Activated T-cell treated with anti-CD3 and anti-CD28 coated beads, Interleukin-2, amount 50 U/mL, for 1 hour (primary cell): ENCODE results near the gene MYO16.
"Not testable (repeated sequence)": the region's sequence is repeated elsewhere in the genome, so short reads cannot be mapped to it uniquely, and the experiment has no call there.

Experiments
- DNase-seq: peaks from one replicate; pipeline ENCODE4 v3.0.0-alpha.2; 2020

The MYO16 gene

DNA sequence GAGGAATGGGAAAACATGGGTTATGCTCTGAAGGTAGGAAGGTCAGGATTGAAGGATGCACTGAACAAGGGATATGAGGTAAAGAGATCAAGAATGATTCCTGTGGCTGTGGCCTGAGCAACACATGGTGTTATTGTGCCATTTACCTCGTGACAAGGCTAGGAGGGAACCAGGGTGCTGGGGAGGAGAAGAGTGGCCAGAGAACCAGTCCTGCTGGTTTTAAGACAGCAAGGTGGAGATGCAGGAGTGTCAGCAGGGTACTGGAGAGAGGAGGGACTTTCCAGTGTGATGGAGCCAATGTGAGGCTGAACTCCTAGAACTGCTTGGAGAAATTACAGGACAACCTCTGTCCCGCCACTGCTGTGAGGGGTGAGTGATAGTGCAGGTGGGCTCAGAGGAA is 282.4 kb downstream of the MYO16 start:
- DNase-seq: no peak

DNA sequence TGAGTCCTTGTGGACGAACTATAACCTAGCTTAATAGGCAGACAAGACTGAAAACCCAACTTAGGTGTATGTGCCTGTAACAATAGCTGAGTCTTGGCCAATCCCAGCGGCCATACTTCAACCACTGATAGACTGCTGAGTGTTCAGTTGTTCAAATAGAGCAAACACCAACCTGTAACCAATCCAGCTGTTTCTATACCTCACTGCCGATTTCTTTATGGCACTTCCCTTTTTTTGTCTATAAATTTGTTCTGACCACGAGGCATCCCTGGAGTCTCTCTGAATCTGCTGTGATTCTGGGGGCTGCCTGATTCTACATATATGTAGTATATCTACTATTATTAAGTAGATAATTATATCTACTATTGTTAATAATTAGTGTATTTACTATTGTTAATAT is 284.3 kb downstream of the MYO16 start:
- not testable (repeated sequence) for DNase-seq

DNA sequence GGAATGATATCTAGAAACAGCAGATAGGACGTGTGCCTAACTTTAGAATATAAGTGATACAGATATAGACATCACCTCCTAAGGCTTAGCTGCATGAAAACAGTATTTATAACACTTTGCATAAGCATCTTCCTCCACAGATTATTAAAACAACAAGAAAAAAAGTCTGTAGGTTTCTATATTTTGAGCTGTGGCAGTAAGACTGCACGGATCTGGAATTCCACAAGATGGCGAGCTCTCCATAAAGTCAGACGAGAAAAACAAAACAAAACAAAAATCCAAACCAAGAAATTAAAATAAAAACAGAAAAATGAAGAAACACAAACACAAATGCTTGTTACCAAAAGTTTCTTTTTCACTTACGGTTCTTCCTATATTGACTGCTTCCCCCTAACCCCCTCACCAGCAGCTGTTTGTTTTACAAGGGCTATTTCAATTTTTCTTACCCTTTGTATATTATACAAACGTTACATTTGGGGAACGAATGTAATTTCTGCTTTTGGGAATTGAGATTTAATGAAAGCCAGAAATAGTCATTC is 285.8 kb downstream of the MYO16 start:
- DNase-seq: no peak

DNA sequence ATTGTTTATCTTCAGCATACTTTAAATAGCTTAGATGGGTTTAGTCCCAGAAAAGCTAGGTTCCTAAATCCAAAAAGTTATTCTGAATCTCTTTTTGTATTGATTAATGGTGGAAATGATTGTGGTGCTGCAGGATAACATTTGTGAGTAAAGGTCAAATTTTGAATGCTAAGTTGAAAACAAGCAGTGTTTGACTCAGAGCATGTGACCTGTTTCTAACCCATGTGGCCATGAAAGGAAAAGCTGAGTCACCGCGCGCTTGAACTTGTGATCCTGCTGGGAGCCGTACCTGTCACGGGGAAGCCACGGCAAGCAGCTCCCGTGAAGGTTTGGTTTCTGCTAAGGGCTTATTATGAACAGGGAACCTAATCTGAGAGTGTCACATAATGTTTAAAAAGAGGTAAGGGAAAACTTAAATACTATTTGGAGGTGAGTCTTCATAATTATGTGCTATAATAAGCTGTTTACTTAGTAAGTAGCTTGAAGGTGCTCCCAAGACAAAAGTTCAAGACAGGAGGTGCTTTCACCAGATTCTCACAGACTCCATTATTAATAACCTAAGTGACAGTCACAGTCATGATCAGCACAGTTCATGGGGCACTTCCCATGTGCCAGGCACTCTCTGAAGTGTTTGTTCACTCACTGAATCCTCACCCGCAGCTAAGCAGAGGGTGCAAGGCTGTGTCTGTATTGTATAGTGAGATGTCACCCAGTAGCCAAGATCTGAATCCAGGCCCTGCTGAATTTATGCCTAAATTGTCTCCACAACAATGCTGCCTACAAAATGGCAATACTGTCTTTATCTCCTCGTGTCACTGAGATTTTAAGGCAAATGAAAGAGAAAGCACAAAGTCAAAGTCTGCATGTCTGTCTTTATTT is 286.5 kb downstream of the MYO16 start:
- peak; percentile 51 for DNase-seq

DNA sequence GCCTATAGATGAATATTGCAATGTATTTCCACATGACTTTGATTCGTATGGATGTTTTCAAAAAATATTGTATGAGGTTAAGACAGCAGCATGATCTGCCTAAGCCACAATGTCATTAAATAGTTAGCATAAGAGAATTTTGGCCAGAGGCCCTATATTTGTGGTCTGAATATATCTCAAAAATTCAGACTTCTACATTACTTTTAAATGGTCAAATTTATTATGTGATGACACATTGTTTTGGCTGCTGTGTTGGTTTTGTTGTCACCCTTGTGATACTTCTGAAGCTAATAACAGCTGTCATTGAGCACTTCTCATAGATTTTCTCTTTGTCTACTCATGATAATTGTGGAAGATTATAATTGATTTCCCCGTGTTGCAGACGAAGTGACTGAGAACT is 288.2 kb downstream of the MYO16 start:
- no peak for DNase-seq

DNA sequence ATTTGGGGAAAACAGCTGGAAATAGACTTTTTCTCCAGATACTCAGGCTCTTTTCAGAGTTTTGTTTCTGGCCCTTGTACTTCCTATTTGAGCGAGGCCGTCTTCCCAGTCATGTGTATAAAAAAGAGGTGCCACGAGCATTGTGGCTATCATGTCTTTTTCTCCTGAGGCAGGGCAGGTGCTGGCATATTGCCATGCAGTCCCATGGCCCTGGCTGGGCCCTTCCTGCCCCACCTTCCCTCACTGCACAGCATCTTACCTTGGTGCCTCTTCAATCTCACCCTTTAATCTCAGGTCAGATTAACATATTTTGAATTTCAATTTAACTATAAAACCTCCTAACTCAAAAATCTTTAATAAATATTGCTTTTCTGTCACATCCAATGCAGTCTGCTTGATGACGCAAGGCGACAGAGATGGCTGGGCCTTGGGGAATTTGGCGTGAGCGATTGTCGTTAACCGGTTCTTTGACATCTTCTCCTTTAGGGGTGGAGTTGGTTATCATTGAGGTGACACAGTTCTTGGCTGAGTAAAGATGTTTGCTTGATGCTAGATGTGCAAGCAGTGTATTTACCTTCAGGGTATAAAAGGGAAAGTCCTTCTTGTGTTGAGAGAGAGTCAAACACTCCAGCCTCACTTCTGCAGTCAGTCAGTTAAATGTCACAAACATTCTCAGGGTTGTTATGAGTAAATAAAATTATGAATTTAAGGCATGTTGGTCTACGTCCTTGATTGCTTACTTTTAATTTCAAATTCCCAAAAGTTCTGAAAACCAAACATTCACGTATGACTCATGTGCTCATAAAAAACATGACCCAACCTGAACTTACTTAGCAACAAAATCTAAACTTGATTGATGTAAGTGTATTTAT is 289.9 kb downstream of the MYO16 start:
- DNase-seq: no peak

DNA sequence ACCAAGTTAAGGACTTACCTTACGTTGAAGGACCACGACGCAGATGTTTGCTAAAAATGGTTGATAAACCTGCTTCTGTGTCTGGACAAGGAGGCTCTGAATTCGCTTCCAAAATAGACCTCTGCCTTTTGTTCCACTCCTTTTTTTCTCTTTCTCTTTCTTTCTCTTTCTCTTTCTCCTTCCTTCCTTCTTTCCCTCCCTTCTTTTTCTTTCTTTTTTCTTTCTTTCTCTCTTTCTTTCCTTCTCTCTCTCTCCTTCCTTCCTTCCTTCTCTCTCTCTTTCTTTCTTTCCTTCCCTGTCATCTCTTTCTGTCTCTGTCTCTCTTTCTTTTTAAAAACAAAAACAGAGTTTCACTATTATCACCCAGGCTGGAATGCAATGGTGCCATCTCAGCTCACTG is 290.7 kb downstream of the MYO16 start:
- no peak for DNase-seq

DNA sequence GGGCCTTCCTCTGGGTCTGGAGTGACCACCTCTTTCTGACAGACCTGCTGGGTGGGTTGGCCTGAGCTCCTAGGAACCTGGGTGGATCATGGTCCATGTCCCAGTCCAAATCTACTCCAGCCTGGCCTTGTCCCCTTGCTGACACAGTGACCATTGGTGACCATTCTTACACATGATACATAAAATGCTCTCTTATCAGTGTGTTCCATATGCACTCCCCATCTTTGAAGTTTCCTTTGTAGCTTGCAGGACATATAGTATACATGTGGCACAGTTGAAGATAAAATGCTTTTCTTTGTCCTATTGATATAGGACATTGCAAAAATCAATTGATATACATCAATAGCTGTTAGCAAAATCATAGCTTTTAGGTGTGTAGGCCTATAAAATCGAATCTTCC is 291.8 kb downstream of the MYO16 start:
- no peak for DNase-seq

DNA sequence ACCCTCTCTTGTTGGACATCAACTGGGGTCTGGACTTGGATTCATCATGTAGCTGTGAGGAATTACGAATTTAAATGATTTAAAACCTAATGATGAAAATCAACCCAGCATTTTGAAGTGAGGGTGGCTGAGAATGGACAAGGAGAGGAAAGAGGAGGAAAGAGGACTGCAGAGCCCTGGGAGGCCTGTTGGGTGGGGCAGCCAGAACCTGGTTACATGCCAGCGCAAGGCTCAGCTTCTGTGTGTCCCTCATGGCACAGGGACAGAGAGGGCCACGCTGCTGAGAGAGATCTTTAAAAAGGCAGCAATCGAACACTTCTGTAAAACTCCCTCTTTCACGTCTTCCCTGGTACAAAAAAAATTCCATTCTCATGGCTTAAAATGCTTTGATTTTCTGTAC is 292.7 kb downstream of the MYO16 start:
- no peak for DNase-seq

DNA sequence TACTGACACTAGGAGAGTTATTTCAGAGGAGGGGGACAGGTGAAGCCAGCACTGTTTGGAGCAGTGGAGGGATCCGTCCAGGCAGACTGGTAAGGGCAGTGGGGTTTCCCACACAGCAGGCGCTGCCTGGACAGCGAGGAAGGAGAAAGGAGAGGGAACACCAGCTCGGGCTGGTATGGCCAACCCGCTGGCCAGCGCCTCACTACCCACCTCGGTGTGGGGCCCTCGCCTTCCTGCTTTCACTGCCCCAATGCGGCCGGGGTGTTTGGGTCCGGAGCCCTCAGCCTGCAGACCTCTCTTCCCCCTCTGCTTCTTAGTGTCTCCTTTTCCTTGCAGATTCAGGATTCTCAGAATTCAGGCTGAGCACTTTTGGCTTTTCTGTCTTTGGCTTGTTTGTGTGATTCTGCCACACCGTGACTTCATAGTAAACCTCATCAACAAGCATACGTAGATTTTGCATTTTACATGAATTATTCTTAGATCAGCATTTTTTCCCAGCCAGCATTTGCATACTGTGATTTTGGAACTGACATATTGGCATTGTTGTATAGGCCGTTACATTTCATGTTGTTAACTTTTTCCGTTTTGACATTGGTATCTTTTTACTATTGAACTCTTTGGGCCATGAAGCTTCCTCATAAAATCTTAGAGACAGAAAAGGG is 294.1 kb downstream of the MYO16 start:
- DNase-seq: no peak

DNA sequence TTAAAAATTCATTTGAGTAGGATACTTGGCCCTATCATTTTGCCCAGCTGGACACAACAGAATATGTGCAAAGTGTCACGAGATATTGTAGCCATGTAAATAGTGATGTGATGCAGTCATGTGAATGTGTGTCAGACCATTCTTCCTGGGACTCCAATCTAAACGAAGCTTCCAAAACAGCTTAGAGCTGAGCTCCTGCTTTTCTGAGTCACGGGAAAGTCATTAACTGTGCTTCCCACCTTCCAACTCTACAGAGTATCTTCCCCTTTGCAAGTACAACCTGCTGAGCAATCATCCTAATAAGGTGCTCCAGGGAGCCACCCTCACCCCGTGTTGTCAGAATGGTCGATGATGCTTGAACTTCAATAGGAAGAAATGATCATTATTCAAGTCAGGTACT is 294.7 kb downstream of the MYO16 start:
- DNase-seq: no peak

DNA sequence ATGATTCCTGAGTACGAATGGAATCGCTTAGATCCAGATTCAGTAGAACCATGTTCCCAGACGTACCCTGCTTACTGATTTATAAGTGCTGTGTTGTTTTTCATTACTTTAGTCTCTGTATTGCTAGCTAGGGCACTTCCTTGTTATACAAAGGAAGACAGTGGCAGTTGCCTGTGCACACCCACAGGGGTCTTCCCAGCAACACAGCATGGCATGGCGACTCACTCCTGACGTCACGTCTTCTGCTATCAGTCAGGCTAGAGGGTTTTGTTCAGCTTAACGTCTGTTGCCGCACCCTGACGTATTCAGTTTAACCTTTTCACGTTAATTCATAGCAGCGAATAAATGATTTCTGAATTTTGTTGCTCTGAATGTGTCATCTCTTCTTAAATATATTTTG is 295.1 kb downstream of the MYO16 start:
- DNase-seq: no peak

DNA sequence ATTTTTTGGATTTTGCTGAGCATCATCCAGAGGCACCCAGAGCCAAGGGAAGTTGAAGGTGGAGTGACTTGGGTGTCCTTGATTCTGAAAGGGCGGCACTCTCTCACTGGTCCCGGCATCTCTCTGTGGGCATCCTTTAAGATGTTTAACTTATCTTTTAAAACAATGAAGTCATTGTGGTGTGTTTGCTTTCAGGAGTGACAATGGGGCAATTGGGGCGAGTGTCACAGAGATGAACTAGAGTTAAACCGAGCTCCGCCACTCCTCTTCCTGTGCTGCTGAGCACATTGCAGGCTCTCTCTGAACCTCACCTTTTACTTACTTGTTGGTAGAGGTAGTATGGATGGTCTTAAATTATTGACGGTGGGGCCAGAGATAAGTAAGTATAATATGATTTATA is 295.7 kb downstream of the MYO16 start:
- DNase-seq: no peak

DNA sequence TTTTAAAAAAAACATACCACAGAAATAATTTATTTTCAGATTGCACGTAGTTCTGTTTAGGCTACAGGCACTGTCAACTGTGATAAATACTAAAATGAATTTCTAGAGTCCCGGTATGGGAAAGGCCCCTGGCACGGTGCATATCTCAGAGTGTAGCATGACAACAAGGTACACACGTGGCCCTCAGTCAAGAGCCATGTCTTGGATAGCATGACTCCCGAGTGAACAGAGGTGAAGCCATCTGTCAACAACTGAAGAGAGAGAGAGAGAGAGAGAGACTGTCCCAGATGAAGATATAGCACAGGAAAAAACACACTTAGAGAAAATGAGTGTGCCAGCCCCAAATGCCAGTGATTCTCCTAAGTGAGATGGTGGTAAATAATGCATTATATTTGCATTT is 297.5 kb downstream of the MYO16 start:
- DNase-seq: no peak

DNA sequence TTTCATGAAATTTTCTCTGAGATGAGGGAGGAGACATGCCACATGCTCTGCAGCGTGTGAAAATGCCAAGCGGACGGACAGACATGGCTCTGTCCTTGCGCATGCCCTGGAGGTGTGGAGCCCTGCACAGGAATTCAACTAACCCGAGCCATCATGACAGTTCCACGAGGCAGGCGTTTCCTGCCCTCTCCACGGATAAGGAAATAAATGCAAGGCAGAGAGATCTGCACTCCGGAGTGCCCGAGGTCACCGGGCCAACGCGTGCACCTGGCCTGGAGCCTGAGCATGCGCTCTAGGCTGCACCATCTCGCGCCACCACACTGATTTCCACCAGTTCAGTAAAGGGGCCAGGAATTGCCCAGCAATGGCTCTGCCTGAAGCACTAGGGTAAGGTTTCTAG is 298.2 kb downstream of the MYO16 start:
- no peak for DNase-seq

DNA sequence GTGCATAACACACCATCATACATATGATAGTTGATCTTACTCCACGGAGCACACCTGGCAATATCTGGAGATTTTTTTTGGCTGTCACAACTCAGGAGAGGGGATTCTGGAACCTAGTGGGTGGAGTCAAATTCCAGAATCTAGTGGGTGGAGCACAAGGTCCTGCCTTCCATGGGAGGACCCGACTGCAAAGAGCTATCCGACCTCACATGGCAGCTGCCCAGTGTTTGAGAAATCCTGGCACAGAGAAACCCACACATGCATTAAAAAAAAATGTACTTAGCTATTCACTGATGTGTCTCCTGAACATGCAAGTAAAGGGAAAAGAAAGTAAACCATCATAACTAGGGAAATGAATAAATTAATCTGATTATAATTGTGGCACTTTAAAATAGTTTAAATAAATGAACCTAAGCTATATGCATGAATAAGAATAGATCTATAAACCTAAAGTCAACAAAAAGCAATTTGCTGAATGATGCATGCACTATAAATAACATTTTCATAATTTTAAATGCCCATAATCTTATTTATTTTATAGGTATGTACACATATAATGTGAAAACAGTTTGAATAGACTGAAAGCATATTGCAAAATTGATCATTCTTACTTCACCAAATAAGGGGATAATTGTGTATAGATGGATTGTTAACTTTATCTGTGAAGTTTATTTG is 300.3 kb downstream of the MYO16 start:
- DNase-seq: no peak

DNA sequence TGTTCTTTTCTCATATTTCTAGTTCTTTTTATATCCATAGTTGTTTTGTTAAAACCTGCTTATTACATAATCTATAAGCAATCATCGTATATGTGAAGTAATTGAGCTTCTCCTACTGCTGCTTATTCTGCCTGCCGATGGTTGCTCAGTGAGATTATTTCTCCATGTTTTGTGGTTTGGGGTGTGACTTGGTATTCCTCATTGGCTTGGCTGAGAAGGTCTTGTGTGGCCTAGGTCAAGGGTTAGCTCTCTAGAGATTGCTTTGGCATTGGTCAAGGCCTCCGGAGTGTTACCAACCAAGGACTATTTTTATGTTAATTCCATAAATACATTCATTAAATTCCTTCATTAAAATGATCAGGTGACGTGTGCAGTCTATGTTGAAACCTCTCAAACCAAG is 302.8 kb downstream of the MYO16 start:
- no peak for DNase-seq

DNA sequence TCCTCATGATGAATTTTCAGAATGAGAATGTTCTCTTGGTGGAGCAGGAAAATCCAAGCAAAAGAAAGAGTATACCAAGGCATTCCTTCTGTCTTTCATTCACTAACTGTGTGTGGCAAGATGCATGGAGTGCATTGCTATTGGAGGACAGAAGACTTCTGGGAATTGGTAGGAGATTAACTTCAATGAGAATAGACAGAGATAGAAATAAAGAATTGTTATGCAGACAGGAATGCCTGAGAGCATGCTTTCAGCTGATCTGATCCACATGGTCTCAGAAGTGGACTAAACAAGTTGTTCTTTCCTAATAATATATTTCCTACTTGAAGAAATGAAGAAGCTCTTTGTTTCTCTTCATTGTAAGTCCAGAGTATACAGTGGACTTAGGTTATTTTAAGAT is 303.6 kb downstream of the MYO16 start:
- DNase-seq: no peak

DNA sequence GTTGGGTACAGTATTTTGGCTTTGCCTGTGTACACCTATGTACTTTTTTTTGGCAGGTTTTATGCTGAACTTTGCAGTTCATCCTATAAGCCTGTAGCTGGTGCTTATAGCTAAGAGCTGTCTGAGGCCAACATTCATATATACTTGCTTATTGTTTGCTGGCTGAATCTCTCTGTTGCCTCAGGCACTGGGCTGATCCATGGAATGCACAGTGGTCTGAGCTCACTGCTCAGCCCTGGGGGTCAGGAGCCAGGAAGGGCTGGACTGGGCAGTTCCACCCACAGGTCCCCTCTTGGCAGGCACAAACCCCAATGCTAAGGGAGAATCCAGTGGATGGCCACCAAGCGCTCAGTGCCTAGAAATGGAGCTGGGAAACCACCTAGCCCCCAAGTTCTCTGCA is 308.7 kb downstream of the MYO16 start:
- no peak for DNase-seq

DNA sequence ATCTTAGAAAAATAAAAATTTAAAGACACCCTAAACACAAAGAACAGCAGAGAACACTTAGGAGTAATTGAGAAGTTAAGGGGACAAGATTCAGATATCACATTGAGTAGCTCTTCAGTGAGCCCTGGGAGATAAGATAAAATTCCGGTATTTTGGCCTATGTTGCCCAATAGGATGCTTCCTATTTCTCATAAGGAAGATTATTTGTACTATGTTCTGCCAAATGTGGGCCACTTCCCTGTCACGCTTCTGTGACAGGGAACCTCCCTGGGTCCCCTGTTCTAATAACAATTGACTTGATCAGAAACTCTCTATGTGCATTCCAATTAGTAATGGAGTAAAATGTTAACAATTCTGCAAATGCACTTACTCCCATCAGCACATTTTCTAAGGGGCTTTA is 310.7 kb downstream of the MYO16 start:
- DNase-seq: no peak

DNA sequence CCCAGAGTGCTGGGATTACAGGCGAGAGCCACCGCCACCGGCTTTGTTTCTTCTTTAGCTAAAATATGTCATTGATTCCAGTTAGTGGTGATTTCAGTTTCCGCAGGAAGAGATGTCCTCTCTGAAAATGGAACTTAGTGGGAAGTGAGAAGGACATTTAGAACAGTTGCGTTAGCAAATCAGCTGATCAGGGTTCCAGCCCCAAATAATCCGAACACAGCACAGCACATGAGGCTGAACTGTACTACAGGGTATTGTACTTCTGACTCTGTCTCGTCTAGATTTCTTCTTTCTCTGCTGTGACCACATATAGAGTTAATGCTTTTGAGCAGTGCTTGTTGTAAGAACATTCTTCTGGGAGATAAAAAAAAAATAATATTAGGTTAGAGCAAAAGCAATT is 314.4 kb downstream of the MYO16 start:
- no peak for DNase-seq

DNA sequence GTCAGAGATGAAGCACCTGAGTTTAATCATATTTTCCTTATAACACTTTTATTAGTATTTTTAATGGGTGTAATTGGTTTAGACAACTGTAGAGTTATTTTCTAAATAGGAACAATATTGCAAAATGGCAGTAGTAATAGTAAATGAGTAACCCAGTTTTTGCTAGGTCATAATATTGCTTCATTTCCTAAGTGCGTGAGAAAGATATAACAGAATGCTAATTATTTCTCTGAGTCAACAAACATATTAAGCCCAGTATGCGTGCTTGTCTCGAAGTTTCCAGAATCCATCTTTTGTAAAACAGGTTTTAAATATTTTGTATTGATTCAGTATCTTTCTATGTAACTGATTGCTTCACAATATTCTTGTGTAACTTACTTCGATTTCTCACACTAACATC is 315.3 kb downstream of the MYO16 start:
- DNase-seq: no peak

DNA sequence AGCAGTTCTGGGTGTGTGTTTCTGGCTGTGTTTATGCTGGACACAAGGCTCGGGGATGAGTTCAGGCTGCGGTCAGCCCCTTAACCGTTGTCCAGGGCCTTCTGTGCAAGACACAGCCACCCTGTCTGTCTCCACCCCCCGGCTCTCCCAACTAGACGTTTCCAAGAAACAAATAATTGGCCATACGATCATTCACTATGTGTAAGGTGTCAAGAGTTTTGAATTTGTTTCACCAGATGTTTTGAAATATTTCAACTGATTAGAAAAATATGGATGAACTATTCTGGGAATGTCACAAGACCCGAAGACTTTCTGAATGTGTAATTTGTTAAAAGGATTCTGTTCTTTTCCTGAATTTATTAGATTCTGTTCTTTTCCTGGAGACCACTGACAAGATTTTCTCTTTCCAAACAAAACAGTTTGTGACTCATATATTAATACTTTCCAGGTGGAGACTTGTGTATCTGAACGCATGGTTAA is 318.2 kb downstream of the MYO16 start:
- DNase-seq: no peak
